Caco-2 (cell line): ENCODE results near the gene GREB1. TPM values are rescaled to one million over a fixed set of nuclear protein-coding genes. Genes with fewer than 3 reads are reported as not detected.

Experiments used
- BruUV-seq: library from RNA; stranded (reverse); fragments of 400-500 nt; replicated peaks from 2 replicates; lab custom pipeline; 2021; lab: Mats Ljungman, UMichigan
- CTCF ChIA-PET: fragments of 300-600 bp; sonication (Branson Sonifier 250); formaldehyde crosslinking; loops from one replicate; lab custom pipeline; 2022; ENCODE audit warnings: antibody characterized with exemption; lab: Charles Lee
- POLR2A ChIA-PET: fragments of 300-600 bp; sonication (Branson Sonifier 250); formaldehyde crosslinking; loops from one replicate; lab custom pipeline; 2022; ENCODE audit warnings: antibody characterized with exemption; lab: Charles Lee
- DNase-seq, 2 experiments: peaks; one replicate each; pipeline versions ENCODE4 v3.0.0 to v3.0.0-alpha.2; 2020 to 2022
- H3K27me3 ChIP-seq: replicated peaks from 2 replicates; pipeline ENCODE4 v1.6.0; 2011; ENCODE audit warnings: low read length; ENCODE audit not compliant: control insufficient read depth, insufficient read depth
- H3K36me3 ChIP-seq: 2 replicates; pipeline ENCODE4 v1.5.1; 2011; ENCODE audit warnings: low read length; ENCODE audit not compliant: control insufficient read depth, insufficient read depth
- H3K4me1 ChIP-seq: fragments of 250-450 bp; sonication (Bioruptor Pico); 2 replicates; pipeline ENCODE4 v1.5.1; 2020; ENCODE audit warnings: mild to moderate bottlenecking
- H3K4me3 ChIP-seq: 2 replicates; pipeline ENCODE4 v1.5.1; 2011; ENCODE audit warnings: low read depth, mild to moderate bottlenecking, control low read depth, low read length
- H3K9me3 ChIP-seq: fragments of 250-450 bp; sonication (Bioruptor Pico); 2 replicates; pipeline ENCODE4 v1.5.1; 2020; ENCODE audit warnings: mild to moderate bottlenecking, moderate library complexity
- H3K27ac Mint-ChIP-seq: one replicate; pipeline ENCODE4 v1.8.0; 2022; ENCODE audit warnings: mixed read lengths; ENCODE audit not compliant: unreplicated experiment
- H3K27me3 Mint-ChIP-seq: one replicate; pipeline ENCODE4 v1.8.0; 2022; ENCODE audit warnings: mixed read lengths; ENCODE audit not compliant: insufficient read depth, unreplicated experiment
- H3K36me3 Mint-ChIP-seq: one replicate; pipeline ENCODE4 v1.8.0; 2022; ENCODE audit warnings: mild to moderate bottlenecking, mixed read lengths; ENCODE audit not compliant: insufficient read depth, unreplicated experiment
- H3K4me1 Mint-ChIP-seq: one replicate; pipeline ENCODE4 v1.8.0; 2022; ENCODE audit warnings: low read depth, mixed read lengths; ENCODE audit not compliant: unreplicated experiment
- H3K4me3 Mint-ChIP-seq: one replicate; pipeline ENCODE4 v1.8.0; 2022; ENCODE audit warnings: mild to moderate bottlenecking, moderate library complexity, mixed read lengths; ENCODE audit not compliant: unreplicated experiment
- H3K9me3 Mint-ChIP-seq: one replicate; pipeline ENCODE4 v1.8.0; 2022; ENCODE audit warnings: mixed read lengths; ENCODE audit not compliant: unreplicated experiment
- CTCF ChIP-seq, 2 experiments: fragments of 200-600 bp in 1 of 2; IDR thresholded peaks; 1 replicate in 1 of 2; 2 replicates in 1 of 2; pipeline versions ENCODE4 v1.5.1 to v1.8.0; 2011 to 2022; ENCODE audit warnings: antibody characterized with exemption in 1 of 2, control low read depth in 1 of 2, inconsistent platforms in 1 of 2, low read depth in 1 of 2, low read length in 1 of 2, mild to moderate bottlenecking in 1 of 2, moderate library complexity in 1 of 2; ENCODE audit not compliant: insufficient read depth in 1 of 2, severe bottlenecking in 1 of 2, unreplicated experiment in 1 of 2
- intact Hi-C: fragments of 100-400 bp; cut with micrococcal nuclease; formaldehyde crosslinking; loops from one replicate; pipeline ENCODE4 v1.10.0; 2022; ENCODE audit not compliant: unreplicated experiment
- total RNA-seq: library from RNA; stranded (reverse); gene quantifications from 2 replicates; pipeline ENCODE4 v1.2.3, GENCODE V29; 2022

GREB1 gene
- total RNA-seq, 1 experiment from 2014 or later: 2.4 TPM

- ChIA-PET CTCF (no interaction called here), POLR2A (no interaction called here)
- no peak for TF ChIP-seq CTCF (IDR thresholded peaks at IDR 0.05; ENCODE audit: insufficient read depth in 1 of 2, low read depth in 1 of 2, low read length in 1 of 2, severe bottlenecking in 1 of 2, unreplicated experiment in 1 of 2)
- no peak overlapping the region for H3K4me3 Mint-ChIP-seq
- H3K9me3 Mint-ChIP-seq: peaks cover 12% of the 10 kb centered on the region
- no peaks in the 10 kb centered on the region for H3K36me3 Mint-ChIP-seq
- Histone ChIP-seq H3K36me3 (no peaks in the 10 kb centered on the region), H3K4me3 (no peak overlapping the region), H3K9me3 (no peaks in the 10 kb centered on the region), H3K4me1 (peaks cover 11% of the 10 kb centered on the region; the same call in 1 of the 2 replicates), H3K27me3 (no peaks in the 10 kb centered on the region)
- H3K27me3 Mint-ChIP-seq: no peaks in the 10 kb centered on the region
- H3K4me1 Mint-ChIP-seq: peaks cover 11% of the 10 kb centered on the region
- no peak for DNase-seq
- H3K27ac Mint-ChIP-seq: no peak overlapping the region
- intact Hi-C loops: no loop called here
- BruUV-seq: no TSS peak
Measured at GRCh38 chr2:11503354-11503927, 30.4 kb upstream of the GREB1 start.

GRCh38 chr2:11505652-11506610 is 27.9 kb upstream of the GREB1 start:
- CTCF ChIA-PET: no interaction called here
- DNase-seq: no peak
- Mint-ChIP-seq H3K4me1 (peaks cover 5% of the 10 kb centered on the region), H3K27ac (no peak overlapping the region), H3K36me3 (no peaks in the 10 kb centered on the region), H3K4me3 (no peak overlapping the region), H3K27me3 (no peaks in the 10 kb centered on the region), H3K9me3 (peaks cover 12% of the 10 kb centered on the region)
- TF ChIP-seq CTCF (IDR thresholded peaks at IDR 0.05; ENCODE audit: insufficient read depth in 1 of 2, low read depth in 1 of 2, low read length in 1 of 2, severe bottlenecking in 1 of 2, unreplicated experiment in 1 of 2): no peak
- no peaks in the 10 kb centered on the region for H3K27me3 ChIP-seq
- H3K4me1 ChIP-seq: no peaks in the 10 kb centered on the region
- no TSS peak for BruUV-seq
- intact Hi-C loops: no loop called here
- H3K36me3 ChIP-seq: no peaks in the 10 kb centered on the region
- H3K9me3 ChIP-seq: no peaks in the 10 kb centered on the region
- H3K4me3 ChIP-seq: no peak overlapping the region
- POLR2A ChIA-PET: no interaction called here

DNA sequence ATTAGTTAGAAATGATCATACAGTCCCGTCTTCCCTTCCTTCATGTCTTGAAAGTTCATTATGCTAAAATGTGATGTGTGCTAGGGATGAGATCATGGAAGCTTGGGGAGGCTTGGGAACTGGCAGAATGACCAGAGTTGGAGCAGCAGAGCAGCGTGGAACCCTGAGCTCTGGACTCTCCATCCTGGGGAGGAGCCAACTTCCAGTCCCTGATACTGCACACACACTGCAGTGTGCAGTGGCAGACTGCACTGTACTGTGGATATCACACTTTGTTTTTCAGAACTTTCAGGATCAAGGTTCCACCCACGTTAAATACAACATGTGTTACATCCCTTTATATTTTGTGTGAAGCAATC is 27.3 kb upstream of the GREB1 start:
- H3K4me1 Mint-ChIP-seq: peaks cover 5% of the 10 kb centered on the region
- no peak for DNase-seq
- ChIA-PET POLR2A (no interaction called here), CTCF (interaction anchor here (0.7 kb wide), 1 partner anchor 38 kb away, joined by 3 read pairs; no protein-coding TSS in a partner anchor)
- Histone ChIP-seq H3K4me1 (no peaks in the 10 kb centered on the region), H3K27me3 (no peaks in the 10 kb centered on the region; the same call in 1 of the 2 replicates), H3K36me3 (no peaks in the 10 kb centered on the region), H3K4me3 (no peak overlapping the region), H3K9me3 (no peaks in the 10 kb centered on the region)
- no peak overlapping the region for H3K4me3 Mint-ChIP-seq
- H3K9me3 Mint-ChIP-seq: peaks cover 12% of the 10 kb centered on the region
- no peak for TF ChIP-seq CTCF (IDR thresholded peaks at IDR 0.05; ENCODE audit: insufficient read depth in 1 of 2, low read depth in 1 of 2, low read length in 1 of 2, severe bottlenecking in 1 of 2, unreplicated experiment in 1 of 2)
- no peaks in the 10 kb centered on the region for H3K36me3 Mint-ChIP-seq
- no TSS peak for BruUV-seq
- H3K27ac Mint-ChIP-seq: no peak overlapping the region
- intact Hi-C loops: no loop called here
- no peaks in the 10 kb centered on the region for H3K27me3 Mint-ChIP-seq
